D721Med (cell line): ENCODE results near the gene CLHC1.

Experiments
- DNase-seq: peaks from one replicate; pipeline ENCODE4 v3.0.0; 2011; ENCODE audit warnings: low spot score; ENCODE audit not compliant: insufficient read length
- FAIRE-seq: peaks from 2 replicates; lab custom pipeline; 2011; peaks lifted over from hg19 to GRCh38; lab: Jason Lieb, UNC
- TF ChIP-seq, protein P1 (sequence below): IDR thresholded peaks from 2 replicates; pipeline ENCODE4 v1.5.1; 2012; ENCODE audit warnings: mild to moderate bottlenecking, control low read depth; ENCODE audit not compliant: insufficient read depth; ENCODE audit errors: missing control alignments

CLHC1 gene

DNA sequence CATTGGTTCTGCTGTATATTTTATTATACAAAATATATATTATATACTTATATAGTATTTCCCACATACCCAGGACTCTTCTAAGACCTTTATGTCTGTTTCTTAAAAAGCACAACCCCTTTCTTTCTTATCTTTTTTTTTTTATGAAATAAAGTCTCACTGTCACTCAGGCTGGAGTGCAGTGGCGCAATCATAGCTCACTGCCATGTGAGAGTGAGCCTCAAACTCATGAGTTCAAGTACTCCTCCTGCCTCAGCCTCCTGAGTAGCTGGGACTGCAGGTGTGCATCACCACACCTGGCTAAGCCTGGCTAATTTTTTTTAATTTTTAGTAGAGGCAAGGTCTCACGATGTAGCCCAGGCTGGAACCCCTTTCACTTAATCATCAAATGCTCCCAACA lies 72.3 kb downstream of the CLHC1 start:
- FAIRE-seq (no peak), DNase-seq (no peak)
- TF ChIP-seq, protein P1, sequence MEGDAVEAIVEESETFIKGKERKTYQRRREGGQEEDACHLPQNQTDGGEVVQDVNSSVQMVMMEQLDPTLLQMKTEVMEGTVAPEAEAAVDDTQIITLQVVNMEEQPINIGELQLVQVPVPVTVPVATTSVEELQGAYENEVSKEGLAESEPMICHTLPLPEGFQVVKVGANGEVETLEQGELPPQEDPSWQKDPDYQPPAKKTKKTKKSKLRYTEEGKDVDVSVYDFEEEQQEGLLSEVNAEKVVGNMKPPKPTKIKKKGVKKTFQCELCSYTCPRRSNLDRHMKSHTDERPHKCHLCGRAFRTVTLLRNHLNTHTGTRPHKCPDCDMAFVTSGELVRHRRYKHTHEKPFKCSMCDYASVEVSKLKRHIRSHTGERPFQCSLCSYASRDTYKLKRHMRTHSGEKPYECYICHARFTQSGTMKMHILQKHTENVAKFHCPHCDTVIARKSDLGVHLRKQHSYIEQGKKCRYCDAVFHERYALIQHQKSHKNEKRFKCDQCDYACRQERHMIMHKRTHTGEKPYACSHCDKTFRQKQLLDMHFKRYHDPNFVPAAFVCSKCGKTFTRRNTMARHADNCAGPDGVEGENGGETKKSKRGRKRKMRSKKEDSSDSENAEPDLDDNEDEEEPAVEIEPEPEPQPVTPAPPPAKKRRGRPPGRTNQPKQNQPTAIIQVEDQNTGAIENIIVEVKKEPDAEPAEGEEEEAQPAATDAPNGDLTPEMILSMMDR = no peak

GRCh38 chr2:55159037-55159651 lies 72.9 kb downstream of the CLHC1 start:
- FAIRE-seq = no peak
- TF ChIP-seq, protein P1 = no peak
- DNase-seq = no peak

DNA sequence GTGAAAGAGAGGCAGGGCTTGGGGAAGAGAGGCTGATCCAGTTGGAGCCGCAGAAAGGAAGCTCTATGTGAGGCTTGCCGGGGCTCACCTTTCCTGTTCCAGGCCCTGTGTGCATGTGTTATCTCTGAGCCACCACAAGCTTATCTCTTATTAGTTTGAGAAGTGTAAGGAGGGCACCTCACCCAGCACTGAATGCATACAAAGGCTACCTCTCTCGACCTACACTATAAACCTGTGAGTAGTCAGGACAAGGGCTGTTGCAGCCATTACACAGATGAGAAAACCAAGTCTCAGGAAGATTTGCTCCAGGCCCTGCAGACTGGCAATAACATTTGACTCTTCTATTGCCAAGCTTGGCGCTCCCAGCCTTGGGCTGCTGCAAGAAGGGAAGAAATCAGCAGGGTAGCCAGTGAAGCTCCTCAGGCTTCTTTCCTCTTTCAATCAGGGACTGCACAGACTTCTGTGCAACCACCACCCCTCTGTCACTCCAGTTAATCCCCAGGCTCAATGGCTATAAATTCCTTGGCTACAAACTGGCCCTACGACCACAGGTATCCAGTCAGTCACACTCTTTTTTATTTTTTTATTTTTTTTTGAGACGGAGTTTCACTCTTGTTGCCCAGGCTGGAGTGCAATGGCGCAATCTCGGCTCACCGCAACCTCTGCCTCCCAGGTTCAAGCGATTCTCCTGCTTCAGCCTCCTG lies 73.8 kb downstream of the CLHC1 start:
- DNase-seq (no peak), FAIRE-seq (no peak)
- TF ChIP-seq, protein P1 = no peak

- TF ChIP-seq, protein P1 = no peak
- no peak for DNase-seq
- FAIRE-seq = no peak
These were observed 74.6 kb downstream of the CLHC1 start for GRCh38 chr2:55157474-55157884.

DNA sequence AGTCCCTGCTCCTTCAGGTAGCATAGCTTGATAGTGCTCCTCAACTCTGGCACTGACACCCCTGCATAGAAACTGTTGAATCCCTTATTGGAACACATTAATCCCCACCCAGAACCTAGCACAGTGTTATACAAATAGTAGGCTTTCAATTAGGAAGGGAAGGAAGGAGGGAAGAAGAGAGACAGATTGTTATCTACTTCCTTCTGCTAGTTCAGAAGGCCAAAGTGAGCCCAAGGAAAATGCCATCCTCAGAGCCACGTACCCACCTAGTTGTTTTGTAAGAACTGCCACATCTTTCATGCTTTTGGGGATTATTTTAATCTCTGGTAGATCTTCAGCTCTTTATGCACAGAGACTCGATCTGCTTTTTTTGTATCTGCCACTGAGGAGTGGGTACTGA lies 75.1 kb downstream of the CLHC1 start:
- FAIRE-seq = no peak
- TF ChIP-seq, protein P1 = no peak
- no peak for DNase-seq

DNA sequence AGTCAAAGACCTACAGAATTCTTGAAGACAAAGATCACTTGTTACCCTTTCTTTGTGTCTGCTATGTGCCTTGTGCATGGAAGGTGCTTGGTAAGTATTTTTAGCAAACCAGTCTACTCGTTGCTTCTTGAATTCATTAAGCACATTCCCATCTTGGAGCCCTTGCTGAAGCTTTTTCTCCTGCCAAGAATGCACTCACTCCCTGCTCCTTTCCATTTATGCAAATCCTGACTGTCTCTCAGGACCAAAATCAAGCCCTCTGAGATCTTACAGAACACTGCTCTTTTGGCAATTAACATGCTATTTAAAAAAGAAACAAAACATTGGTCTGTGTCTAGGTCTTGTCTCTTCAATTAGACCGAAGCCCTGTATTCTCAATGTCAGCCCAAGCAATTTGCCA lies 75.8 kb downstream of the CLHC1 start:
- DNase-seq = no peak
- FAIRE-seq = no peak
- TF ChIP-seq, protein P1 = no peak

- TF ChIP-seq, protein P1 = no peak
- DNase-seq = no peak
- no peak for FAIRE-seq
These were observed 76.3 kb downstream of the CLHC1 start for GRCh38 chr2:55155764-55156281.
